Measurements from ENCODE around the gene ILF2.

DNA sequence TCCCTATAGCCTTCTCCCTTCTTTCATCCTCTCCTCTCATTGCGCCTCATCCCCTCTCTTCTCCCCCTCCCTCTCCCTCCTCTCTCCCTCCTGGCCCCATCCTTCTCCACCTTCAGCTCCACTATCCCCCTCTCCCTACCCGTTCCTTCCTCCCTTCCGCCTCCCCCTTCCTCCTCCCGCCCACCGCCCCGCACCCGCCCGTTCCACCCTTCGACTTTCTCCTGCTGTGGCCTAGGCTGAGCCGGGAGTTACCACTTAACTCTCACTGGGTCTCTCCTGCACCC is 9.3 kb upstream of the ILF2 start:
- TF ChIP-seq CTCF (IDR thresholded peaks at IDR 0.05) (no peak), RAD21 (conservative IDR thresholded peaks at IDR 0.05 in 1 of 2, IDR thresholded peaks at IDR 0.05 in 1 of 2) (no peak), REST (IDR thresholded peaks at IDR 0.05) (no peak), ESRRA (IDR thresholded peaks at IDR 0.05; ENCODE audit: borderline replicate concordance, low read length) (no peak), HDAC2 (IDR thresholded peaks at IDR 0.05) (no peak)
